Measurements from ENCODE around the gene CCDC179. TPM values are rescaled to one million over a fixed set of nuclear protein-coding genes. Genes with fewer than 3 reads are reported as not detected.

CCDC179 gene
- total RNA-seq, 1 experiment from 2014 or later: not detected

DNA sequence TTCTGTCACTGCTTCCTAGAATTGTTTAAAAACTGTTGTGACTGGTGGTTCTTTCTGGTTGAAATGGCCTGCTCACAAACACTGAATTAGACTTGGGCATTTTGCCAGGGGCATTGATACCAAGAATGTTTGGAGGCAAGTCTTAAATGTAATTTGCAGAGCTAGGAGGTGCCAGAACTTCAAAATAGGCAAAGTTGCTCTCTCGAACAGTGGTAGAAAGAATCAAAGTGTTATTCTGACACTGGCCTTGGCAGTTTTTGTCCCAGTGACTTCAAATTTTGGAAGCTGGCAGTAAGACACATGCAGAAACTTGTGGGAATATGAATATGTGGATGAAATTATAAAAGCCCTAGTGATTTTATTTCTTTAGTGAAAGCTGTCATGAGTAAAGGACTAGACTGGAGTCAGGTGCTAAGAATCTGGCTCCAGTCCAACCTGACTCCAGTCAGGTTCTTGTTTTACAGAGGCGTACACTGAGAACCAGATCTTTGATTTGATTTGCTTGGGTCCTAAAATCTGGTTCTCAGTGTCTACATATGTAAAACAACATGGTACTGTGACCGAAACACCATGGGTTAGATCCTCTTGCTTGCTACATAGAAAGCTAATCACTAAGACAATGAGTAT is 51.6 kb downstream of the CCDC179 start:
- H3K27me3 ChIP-seq (ENCODE audit: control insufficient read depth, insufficient read depth, low read length): no peaks in the 10 kb centered on the region
- H3K4me1 ChIP-seq (ENCODE audit: control insufficient read depth, insufficient read depth, low read length): no peaks in the 10 kb centered on the region
- no peak overlapping the region for H3K4me3 ChIP-seq (ENCODE audit: low read depth in 2 of 2, low read length in 2 of 2)
- peaks cover 5% of the 10 kb centered on the region; the same call in 1 of the 2 replicates for H3K9me3 ChIP-seq (ENCODE audit: control insufficient read depth, insufficient read depth, low read depth, low read length)
- ATAC-seq (no peak), DNase-seq (ENCODE audit: low read depth, low spot score) (no peak)
- H3K36me3 ChIP-seq (ENCODE audit: control insufficient read depth, insufficient read depth, low read length): no peaks in the 10 kb centered on the region
- POLR2A ChIA-PET: no interaction called here
- H3K27ac ChIP-seq (ENCODE audit: low read length): no peak overlapping the region
- intact Hi-C loops (cut with micrococcal nuclease; ENCODE audit: unreplicated experiment): no loop called here
- CTCF ChIA-PET: no interaction called here
- TF ChIP-seq SIN3A (IDR thresholded peaks at IDR 0.05; ENCODE audit: borderline replicate concordance, insufficient read depth, low read depth, low read length) (no peak), POLR2AphosphoS5 (IDR thresholded peaks at IDR 0.05; ENCODE audit: low read depth, low read length) (no peak), TCF7L2 (IDR thresholded peaks at IDR 0.05; ENCODE audit: low read depth, low read length) (no peak)
- TF ChIP-seq, protein P1, sequence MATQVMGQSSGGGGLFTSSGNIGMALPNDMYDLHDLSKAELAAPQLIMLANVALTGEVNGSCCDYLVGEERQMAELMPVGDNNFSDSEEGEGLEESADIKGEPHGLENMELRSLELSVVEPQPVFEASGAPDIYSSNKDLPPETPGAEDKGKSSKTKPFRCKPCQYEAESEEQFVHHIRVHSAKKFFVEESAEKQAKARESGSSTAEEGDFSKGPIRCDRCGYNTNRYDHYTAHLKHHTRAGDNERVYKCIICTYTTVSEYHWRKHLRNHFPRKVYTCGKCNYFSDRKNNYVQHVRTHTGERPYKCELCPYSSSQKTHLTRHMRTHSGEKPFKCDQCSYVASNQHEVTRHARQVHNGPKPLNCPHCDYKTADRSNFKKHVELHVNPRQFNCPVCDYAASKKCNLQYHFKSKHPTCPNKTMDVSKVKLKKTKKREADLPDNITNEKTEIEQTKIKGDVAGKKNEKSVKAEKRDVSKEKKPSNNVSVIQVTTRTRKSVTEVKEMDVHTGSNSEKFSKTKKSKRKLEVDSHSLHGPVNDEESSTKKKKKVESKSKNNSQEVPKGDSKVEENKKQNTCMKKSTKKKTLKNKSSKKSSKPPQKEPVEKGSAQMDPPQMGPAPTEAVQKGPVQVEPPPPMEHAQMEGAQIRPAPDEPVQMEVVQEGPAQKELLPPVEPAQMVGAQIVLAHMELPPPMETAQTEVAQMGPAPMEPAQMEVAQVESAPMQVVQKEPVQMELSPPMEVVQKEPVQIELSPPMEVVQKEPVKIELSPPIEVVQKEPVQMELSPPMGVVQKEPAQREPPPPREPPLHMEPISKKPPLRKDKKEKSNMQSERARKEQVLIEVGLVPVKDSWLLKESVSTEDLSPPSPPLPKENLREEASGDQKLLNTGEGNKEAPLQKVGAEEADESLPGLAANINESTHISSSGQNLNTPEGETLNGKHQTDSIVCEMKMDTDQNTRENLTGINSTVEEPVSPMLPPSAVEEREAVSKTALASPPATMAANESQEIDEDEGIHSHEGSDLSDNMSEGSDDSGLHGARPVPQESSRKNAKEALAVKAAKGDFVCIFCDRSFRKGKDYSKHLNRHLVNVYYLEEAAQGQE (IDR thresholded peaks at IDR 0.05; ENCODE audit: insufficient read depth in 1 of 2, low read depth in 2 of 2, low read length in 1 of 2): no peak
- TF ChIP-seq, protein P2, sequence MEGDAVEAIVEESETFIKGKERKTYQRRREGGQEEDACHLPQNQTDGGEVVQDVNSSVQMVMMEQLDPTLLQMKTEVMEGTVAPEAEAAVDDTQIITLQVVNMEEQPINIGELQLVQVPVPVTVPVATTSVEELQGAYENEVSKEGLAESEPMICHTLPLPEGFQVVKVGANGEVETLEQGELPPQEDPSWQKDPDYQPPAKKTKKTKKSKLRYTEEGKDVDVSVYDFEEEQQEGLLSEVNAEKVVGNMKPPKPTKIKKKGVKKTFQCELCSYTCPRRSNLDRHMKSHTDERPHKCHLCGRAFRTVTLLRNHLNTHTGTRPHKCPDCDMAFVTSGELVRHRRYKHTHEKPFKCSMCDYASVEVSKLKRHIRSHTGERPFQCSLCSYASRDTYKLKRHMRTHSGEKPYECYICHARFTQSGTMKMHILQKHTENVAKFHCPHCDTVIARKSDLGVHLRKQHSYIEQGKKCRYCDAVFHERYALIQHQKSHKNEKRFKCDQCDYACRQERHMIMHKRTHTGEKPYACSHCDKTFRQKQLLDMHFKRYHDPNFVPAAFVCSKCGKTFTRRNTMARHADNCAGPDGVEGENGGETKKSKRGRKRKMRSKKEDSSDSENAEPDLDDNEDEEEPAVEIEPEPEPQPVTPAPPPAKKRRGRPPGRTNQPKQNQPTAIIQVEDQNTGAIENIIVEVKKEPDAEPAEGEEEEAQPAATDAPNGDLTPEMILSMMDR (IDR thresholded peaks at IDR 0.05): no peak
- no TSS peak for BruUV-seq (replicated peaks)
- in situ Hi-C loops (cut with HindIII; ENCODE audit: low pct_unique_long_range_greater_than_20kb, low sequenced_read_pairs): no loop called here

DNA sequence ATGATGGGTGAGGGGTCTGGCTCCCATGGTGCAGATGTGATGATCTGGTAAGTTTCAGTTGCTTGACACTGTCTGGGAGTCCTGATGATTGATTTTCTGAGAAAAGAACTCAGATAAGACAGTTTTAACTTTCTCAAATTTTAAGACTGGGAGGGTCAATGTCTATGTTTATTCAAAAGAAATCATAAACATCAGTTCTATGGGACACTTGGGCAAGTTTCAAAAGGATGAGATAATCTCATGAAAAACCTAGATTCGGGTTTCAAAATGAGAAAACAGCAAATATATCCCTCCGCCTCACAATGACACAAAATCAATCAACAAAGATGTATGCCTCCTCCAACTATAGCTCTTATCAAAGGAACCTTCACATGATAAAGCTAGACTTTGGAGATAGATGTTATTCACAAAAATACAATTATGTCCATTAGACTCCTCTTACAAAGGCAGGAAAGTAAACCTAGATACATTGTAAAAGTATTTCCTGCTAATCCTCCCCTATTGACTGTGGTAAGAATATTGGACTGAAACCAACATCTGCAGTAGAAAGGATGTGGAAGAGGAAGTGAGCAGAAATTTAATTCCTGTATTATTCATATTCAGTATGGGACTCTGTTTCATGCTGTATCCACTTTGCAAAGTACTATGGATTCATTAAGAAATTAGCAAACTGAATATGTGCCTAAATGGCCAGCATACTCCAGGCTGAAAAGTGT is 52.3 kb downstream of the CCDC179 start:
- intact Hi-C loops (cut with micrococcal nuclease; ENCODE audit: unreplicated experiment): no loop called here
- H3K4me1 ChIP-seq (ENCODE audit: control insufficient read depth, insufficient read depth, low read length): no peaks in the 10 kb centered on the region
- peaks cover 5% of the 10 kb centered on the region; the same call in 1 of the 2 replicates for H3K9me3 ChIP-seq (ENCODE audit: control insufficient read depth, insufficient read depth, low read depth, low read length)
- H3K27ac ChIP-seq (ENCODE audit: low read length): no peak overlapping the region
- H3K4me3 ChIP-seq (ENCODE audit: low read depth in 2 of 2, low read length in 2 of 2): no peak overlapping the region
- ChIA-PET CTCF (no interaction called here), POLR2A (no interaction called here)
- ATAC-seq (no peak), DNase-seq (ENCODE audit: low read depth, low spot score) (no peak)
- no peak for TF ChIP-seq SIN3A (IDR thresholded peaks at IDR 0.05; ENCODE audit: borderline replicate concordance, insufficient read depth, low read depth, low read length)
- TF ChIP-seq POLR2AphosphoS5 (IDR thresholded peaks at IDR 0.05; ENCODE audit: low read depth, low read length): no peak
- TF ChIP-seq TCF7L2 (IDR thresholded peaks at IDR 0.05; ENCODE audit: low read depth, low read length): no peak
- in situ Hi-C loops (cut with HindIII; ENCODE audit: low pct_unique_long_range_greater_than_20kb, low sequenced_read_pairs): no loop called here
- no peaks in the 10 kb centered on the region for H3K36me3 ChIP-seq (ENCODE audit: control insufficient read depth, insufficient read depth, low read length)
- BruUV-seq (replicated peaks): no TSS peak
- no peaks in the 10 kb centered on the region; the same call in 1 of the 2 replicates for H3K27me3 ChIP-seq (ENCODE audit: control insufficient read depth, insufficient read depth, low read length)

DNA sequence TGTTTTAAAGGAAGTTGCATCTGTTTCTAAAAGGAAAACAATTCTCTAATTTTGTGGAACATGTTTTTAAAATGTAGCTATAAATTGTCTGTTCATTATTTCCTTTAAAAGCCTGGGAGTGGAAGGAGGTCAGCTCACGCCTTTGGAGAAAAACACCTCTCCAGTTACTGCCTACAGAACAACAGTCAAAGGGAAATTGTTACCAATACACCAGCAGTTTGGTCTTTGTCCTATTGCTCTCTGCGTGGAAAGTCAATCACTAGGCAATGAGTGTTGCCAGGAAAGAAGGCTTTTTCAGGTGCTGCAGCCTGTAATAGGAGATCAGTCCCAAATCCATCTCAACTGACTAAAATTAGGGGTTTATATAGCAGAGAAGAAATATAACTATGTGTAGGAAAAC is 52.9 kb downstream of the CCDC179 start:
- Histone ChIP-seq H3K27me3 (ENCODE audit: control insufficient read depth, insufficient read depth, low read length) (no peaks in the 10 kb centered on the region; the same call in 1 of the 2 replicates), H3K36me3 (ENCODE audit: control insufficient read depth, insufficient read depth, low read length) (no peaks in the 10 kb centered on the region), H3K4me1 (ENCODE audit: control insufficient read depth, insufficient read depth, low read length) (no peaks in the 10 kb centered on the region), H3K9me3 (ENCODE audit: control insufficient read depth, insufficient read depth, low read depth, low read length) (peaks cover 5% of the 10 kb centered on the region; the same call in 1 of the 2 replicates), H3K27ac (ENCODE audit: low read length) (no peak overlapping the region), H3K4me3 (ENCODE audit: low read depth in 2 of 2, low read length in 2 of 2) (no peak overlapping the region)
- CTCF ChIA-PET: no interaction called here
- intact Hi-C loops (cut with micrococcal nuclease; ENCODE audit: unreplicated experiment) (no loop called here), in situ Hi-C loops (cut with HindIII; ENCODE audit: low pct_unique_long_range_greater_than_20kb, low sequenced_read_pairs) (no loop called here)
- DNase-seq (ENCODE audit: low read depth, low spot score) (no peak), ATAC-seq (no peak)
- TF ChIP-seq TCF7L2 (IDR thresholded peaks at IDR 0.05; ENCODE audit: low read depth, low read length) (no peak), POLR2AphosphoS5 (IDR thresholded peaks at IDR 0.05; ENCODE audit: low read depth, low read length) (no peak), SIN3A (IDR thresholded peaks at IDR 0.05; ENCODE audit: borderline replicate concordance, insufficient read depth, low read depth, low read length) (no peak)
- TF ChIP-seq, protein P1 (IDR thresholded peaks at IDR 0.05; ENCODE audit: insufficient read depth in 1 of 2, low read depth in 2 of 2, low read length in 1 of 2): no peak
- TF ChIP-seq, protein P2 (IDR thresholded peaks at IDR 0.05): no peak
- POLR2A ChIA-PET: no interaction called here
- no TSS peak for BruUV-seq (replicated peaks)
